Neural progenitor cell (in vitro differentiated cells): Measurements from ENCODE around the gene PINK1.

Experiments used
- CTCF ChIP-seq: fragments of 200-600 bp; sonication (generic); IDR thresholded peaks from 2 replicates; pipeline ENCODE4 v1.5.1; 2017; ENCODE audit warnings: antibody characterized with exemption, mild to moderate bottlenecking
- EZH2 ChIP-seq: fragments of 200-600 bp; sonication (generic); IDR thresholded peaks from 2 replicates; pipeline ENCODE4 v1.6.1; 2017; ENCODE audit warnings: antibody characterized with exemption, mild to moderate bottlenecking, moderate library complexity
- EZH2phosphoT487 ChIP-seq: fragments of 200-600 bp; sonication (generic); IDR thresholded peaks from 2 replicates; pipeline ENCODE4 v1.6.1; 2017; ENCODE audit warnings: antibody characterized with exemption

- TF ChIP-seq CTCF (no peak), EZH2 (no peak), EZH2phosphoT487 (no peak)
These were observed 52.5 kb downstream of the PINK1 start for GRCh38 chr1:20685741-20686140.
